ENCODE measurements around the gene BLOC1S1.

BLOC1S1 gene

GRCh38 chr12:55734595-55734994 lies 18.7 kb downstream of the BLOC1S1 start:
- DNase-seq (ENCODE audit: low spot score), result no peak
- TF ChIP-seq, protein P1, sequence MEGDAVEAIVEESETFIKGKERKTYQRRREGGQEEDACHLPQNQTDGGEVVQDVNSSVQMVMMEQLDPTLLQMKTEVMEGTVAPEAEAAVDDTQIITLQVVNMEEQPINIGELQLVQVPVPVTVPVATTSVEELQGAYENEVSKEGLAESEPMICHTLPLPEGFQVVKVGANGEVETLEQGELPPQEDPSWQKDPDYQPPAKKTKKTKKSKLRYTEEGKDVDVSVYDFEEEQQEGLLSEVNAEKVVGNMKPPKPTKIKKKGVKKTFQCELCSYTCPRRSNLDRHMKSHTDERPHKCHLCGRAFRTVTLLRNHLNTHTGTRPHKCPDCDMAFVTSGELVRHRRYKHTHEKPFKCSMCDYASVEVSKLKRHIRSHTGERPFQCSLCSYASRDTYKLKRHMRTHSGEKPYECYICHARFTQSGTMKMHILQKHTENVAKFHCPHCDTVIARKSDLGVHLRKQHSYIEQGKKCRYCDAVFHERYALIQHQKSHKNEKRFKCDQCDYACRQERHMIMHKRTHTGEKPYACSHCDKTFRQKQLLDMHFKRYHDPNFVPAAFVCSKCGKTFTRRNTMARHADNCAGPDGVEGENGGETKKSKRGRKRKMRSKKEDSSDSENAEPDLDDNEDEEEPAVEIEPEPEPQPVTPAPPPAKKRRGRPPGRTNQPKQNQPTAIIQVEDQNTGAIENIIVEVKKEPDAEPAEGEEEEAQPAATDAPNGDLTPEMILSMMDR (IDR thresholded peaks at IDR 0.05; ENCODE audit: extremely low read depth, missing control alignments), result no peak

DNA sequence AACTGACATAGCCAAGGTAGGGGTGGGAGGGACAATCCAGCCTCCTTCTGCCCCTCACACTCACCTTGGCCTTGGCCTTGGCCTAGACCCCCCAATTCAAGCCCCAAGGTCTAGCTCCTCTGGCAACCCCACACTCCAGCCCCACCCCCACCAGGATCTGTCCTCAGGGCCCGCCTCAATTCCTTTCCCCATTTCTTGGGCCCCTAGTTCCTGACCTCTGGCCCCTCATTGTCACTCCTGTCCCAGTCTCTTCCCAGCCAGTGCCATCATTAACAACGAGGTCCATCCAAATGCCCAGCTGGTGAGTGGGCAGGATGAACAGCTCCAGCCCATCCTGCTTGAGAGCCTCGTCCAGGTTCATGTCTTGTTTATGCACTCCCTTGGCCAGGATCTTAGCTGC lies 20.2 kb downstream of the BLOC1S1 start:
- TF ChIP-seq, protein P1 (IDR thresholded peaks at IDR 0.05; ENCODE audit: extremely low read depth, missing control alignments), result no peak
- no peak for DNase-seq (ENCODE audit: low spot score)

GRCh38 chr12:55736780-55737580 lies 21.1 kb downstream of the BLOC1S1 start:
- DNase-seq (ENCODE audit: low spot score), result peak; percentile 63
- TF ChIP-seq, protein P1 (IDR thresholded peaks at IDR 0.05; ENCODE audit: extremely low read depth, missing control alignments), result peak; percentile 81

GRCh38 chr12:55737581-55738122 lies 21.8 kb downstream of the BLOC1S1 start:
- DNase-seq (ENCODE audit: low spot score), result no peak
- TF ChIP-seq, protein P1 (IDR thresholded peaks at IDR 0.05; ENCODE audit: extremely low read depth, missing control alignments), result no peak

GRCh38 chr12:55738123-55739024 lies 22.5 kb downstream of the BLOC1S1 start:
- peak; percentile 84 for DNase-seq (ENCODE audit: low spot score)
- TF ChIP-seq, protein P1 (IDR thresholded peaks at IDR 0.05; ENCODE audit: extremely low read depth, missing control alignments), result peak; percentile 71

- TF ChIP-seq, protein P1 (IDR thresholded peaks at IDR 0.05; ENCODE audit: extremely low read depth, missing control alignments), result no peak
- no peak for DNase-seq (ENCODE audit: low spot score)
Observed at GRCh38 chr12:55739025-55739378, 23.2 kb downstream of the BLOC1S1 start.
